ENCODE data around the gene ZNF57. TPM values are rescaled to one million over a fixed set of nuclear protein-coding genes. Genes with fewer than 3 reads are reported as not detected.

Gene ZNF57
- polyA plus RNA-seq, 1 of the 3 experiments (the other 2 are of a cell fraction), result 2.1 TPM

- TF ChIP-seq IRF3 (IDR thresholded peaks at IDR 0.05; ENCODE audit: low read depth, low read length), result no peak
- no peak for TF ChIP-seq SMC3 (IDR thresholded peaks at IDR 0.05; ENCODE audit: low read depth, low read length)
Measured at GRCh38 chr19:2964874-2965273, 64.1 kb downstream of the ZNF57 start (continued).

GRCh38 chr19:2967972-2968371 is 67.2 kb downstream of the ZNF57 start:
- Histone ChIP-seq H3K27me3 (ENCODE audit: insufficient read depth) (no peaks in the 10 kb centered on the region), H2AFZ (ENCODE audit: low read depth) (no peak overlapping the region), H3K9me2 (no peaks in the 10 kb centered on the region), H3K27ac (ENCODE audit: low read depth in 2 of 2, low read length in 1 of 2) (no peak overlapping the region), H3K9ac (no peak overlapping the region), H3K4me1 (ENCODE audit: control insufficient read depth in 1 of 2, insufficient read depth in 2 of 2, low read depth in 1 of 2, low read length in 1 of 2) (peaks cover 0 to 4% of the 10 kb centered on the region in 2 experiments; a peak in 1 of 4 replicates), H3K79me2 (ENCODE audit: insufficient read depth) (no peaks in the 10 kb centered on the region), H4K20me1 (ENCODE audit: insufficient read depth) (no peaks in the 10 kb centered on the region), H3F3A (replicated peaks; ENCODE audit: insufficient read depth) (no peaks in the 10 kb centered on the region), H3K4me2 (no peak overlapping the region), H3K9me3 (no peaks in the 10 kb centered on the region), H3K36me3 (replicated peaks in 1 of 2; ENCODE audit: control insufficient read depth in 1 of 2, insufficient read depth in 2 of 2, low read length in 1 of 2) (no peaks in the 10 kb centered on the region), H3K4me3 (ENCODE audit: low read depth in 2 of 2, low read length in 1 of 2) (no peak overlapping the region)
- ChIA-PET CTCF (interaction anchor here (1.0 to 10.7 kb wide), 11 partner anchors 9 to 196 kb away, joined by 3 to 154 read pairs (median 6); no protein-coding TSS in a partner anchor), POLR2A (interaction anchor here (1.4 kb wide), 1 partner anchor 38 kb away, joined by 5 read pairs; no protein-coding TSS in a partner anchor)
- DNase-seq, result no peak
- WGBS (ENCODE audit: low lambda C conversion rate), result 89% methylated on average over 8 of the region's 8 CpGs
- TF ChIP-seq NRF1 (IDR thresholded peaks at IDR 0.05; ENCODE audit: low read depth, low read length) (no peak), NFIC (IDR thresholded peaks at IDR 0.05; ENCODE audit: borderline replicate concordance) (no peak), EZH2phosphoT487 (IDR thresholded peaks at IDR 0.05; ENCODE audit: borderline replicate concordance, low read depth) (no peak), MEF2A (IDR thresholded peaks at IDR 0.05; ENCODE audit: borderline replicate concordance, low read depth) (no peak), PBX3 (IDR thresholded peaks at IDR 0.05) (no peak)
- TF ChIP-seq, protein P1, sequence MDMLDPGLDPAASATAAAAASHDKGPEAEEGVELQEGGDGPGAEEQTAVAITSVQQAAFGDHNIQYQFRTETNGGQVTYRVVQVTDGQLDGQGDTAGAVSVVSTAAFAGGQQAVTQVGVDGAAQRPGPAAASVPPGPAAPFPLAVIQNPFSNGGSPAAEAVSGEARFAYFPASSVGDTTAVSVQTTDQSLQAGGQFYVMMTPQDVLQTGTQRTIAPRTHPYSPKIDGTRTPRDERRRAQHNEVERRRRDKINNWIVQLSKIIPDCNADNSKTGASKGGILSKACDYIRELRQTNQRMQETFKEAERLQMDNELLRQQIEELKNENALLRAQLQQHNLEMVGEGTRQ (IDR thresholded peaks at IDR 0.05; ENCODE audit: borderline replicate concordance, low read depth, low read length), result no peak

Other genes with a start within 250 kb of the ZNF57 start
- 1.6 and 2.2 TPM in 2 replicates for gene GNG7, start 198.2 kb upstream of the ZNF57 start, polyA plus RNA-seq (2012; rRNA removed)
- gene DIRAS1, start 179.6 kb upstream of the ZNF57 start, polyA plus RNA-seq (2012; rRNA removed), result 9.0 and 9.7 TPM in 2 replicates
- 42.2 and 45.2 TPM in 2 replicates for gene SLC39A3, start 160.9 kb upstream of the ZNF57 start, polyA plus RNA-seq (2012; rRNA removed)
- gene SGTA, start 117.7 kb upstream of the ZNF57 start, polyA plus RNA-seq (2012; rRNA removed), result 60.4 and 78.4 TPM in 2 replicates
- 124 and 138 TPM in 2 replicates for gene THOP1, start 115.4 kb upstream of the ZNF57 start, polyA plus RNA-seq (2012; rRNA removed)
- 1.7 and 2.1 TPM in 2 replicates for gene ZNF554, start 81.1 kb upstream of the ZNF57 start, polyA plus RNA-seq (2012; rRNA removed)
- gene ZNF555, start 59.5 kb upstream of the ZNF57 start, polyA plus RNA-seq (2012; rRNA removed), result 1.4 and 2.2 TPM in 2 replicates
- 0.46 and 0.67 TPM in 2 replicates for gene ZNF556, start 33.6 kb upstream of the ZNF57 start, polyA plus RNA-seq (2012; rRNA removed)
- gene ZNF77, start 44.0 kb downstream of the ZNF57 start, polyA plus RNA-seq (2012; rRNA removed), result 4.4 and 6.6 TPM in 2 replicates
- gene TLE6, start 76.6 kb downstream of the ZNF57 start, polyA plus RNA-seq (2012; rRNA removed), result 2.6 and 3.3 TPM in 2 replicates
- gene TLE2, start 128.4 kb downstream of the ZNF57 start, polyA plus RNA-seq (2012; rRNA removed), result 1.7 and 2.3 TPM in 2 replicates
- 479 and 519 TPM in 2 replicates for gene TLE5, start 161.6 kb downstream of the ZNF57 start, polyA plus RNA-seq (2012; rRNA removed)
- 14.6 and 32.4 TPM in 2 replicates for gene GNA11, start 193.4 kb downstream of the ZNF57 start, polyA plus RNA-seq (2012; rRNA removed)
- gene GNA15, start 235.1 kb downstream of the ZNF57 start, polyA plus RNA-seq (2012; rRNA removed), result 0.05 and 0.13 TPM in 2 replicates

All from SK-N-SH (cell line).